RWPE1 (cell line): ENCODE results near the gene DSG3.

ENCODE experiments used
- CTCF ChIA-PET: fragments of 350-600 bp; sonication (Branson Sonifier 250); formaldehyde crosslinking; extraction: SDS; loops from one replicate; lab custom pipeline; 2021; lab: Yijun Ruan, JAX
- POLR2A ChIA-PET: fragments of 400-600 bp; formaldehyde crosslinking; extraction: SDS; loops from one replicate; lab custom pipeline; 2020; ENCODE audit warnings: antibody characterized with exemption; ENCODE audit not compliant: low non-redundant PET; lab: Yijun Ruan, JAX
- DNase-seq: peaks from one replicate; pipeline ENCODE4 v3.0.0; 2012; ENCODE audit warnings: low spot score
- H3K27ac ChIP-seq: fragments of 450-650 bp; 2 replicates; pipeline ENCODE4 v1.5.1; 2017
- TF ChIP-seq, protein P1 (sequence below): fragments of 450-650 bp; conservative IDR thresholded peaks from 2 replicates; pipeline ENCODE4 v1.5.1; 2017; ENCODE audit warnings: low read depth, mild to moderate bottlenecking

DSG3 gene, protein sequence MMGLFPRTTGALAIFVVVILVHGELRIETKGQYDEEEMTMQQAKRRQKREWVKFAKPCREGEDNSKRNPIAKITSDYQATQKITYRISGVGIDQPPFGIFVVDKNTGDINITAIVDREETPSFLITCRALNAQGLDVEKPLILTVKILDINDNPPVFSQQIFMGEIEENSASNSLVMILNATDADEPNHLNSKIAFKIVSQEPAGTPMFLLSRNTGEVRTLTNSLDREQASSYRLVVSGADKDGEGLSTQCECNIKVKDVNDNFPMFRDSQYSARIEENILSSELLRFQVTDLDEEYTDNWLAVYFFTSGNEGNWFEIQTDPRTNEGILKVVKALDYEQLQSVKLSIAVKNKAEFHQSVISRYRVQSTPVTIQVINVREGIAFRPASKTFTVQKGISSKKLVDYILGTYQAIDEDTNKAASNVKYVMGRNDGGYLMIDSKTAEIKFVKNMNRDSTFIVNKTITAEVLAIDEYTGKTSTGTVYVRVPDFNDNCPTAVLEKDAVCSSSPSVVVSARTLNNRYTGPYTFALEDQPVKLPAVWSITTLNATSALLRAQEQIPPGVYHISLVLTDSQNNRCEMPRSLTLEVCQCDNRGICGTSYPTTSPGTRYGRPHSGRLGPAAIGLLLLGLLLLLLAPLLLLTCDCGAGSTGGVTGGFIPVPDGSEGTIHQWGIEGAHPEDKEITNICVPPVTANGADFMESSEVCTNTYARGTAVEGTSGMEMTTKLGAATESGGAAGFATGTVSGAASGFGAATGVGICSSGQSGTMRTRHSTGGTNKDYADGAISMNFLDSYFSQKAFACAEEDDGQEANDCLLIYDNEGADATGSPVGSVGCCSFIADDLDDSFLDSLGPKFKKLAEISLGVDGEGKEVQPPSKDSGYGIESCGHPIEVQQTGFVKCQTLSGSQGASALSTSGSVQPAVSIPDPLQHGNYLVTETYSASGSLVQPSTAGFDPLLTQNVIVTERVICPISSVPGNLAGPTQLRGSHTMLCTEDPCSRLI

DNA sequence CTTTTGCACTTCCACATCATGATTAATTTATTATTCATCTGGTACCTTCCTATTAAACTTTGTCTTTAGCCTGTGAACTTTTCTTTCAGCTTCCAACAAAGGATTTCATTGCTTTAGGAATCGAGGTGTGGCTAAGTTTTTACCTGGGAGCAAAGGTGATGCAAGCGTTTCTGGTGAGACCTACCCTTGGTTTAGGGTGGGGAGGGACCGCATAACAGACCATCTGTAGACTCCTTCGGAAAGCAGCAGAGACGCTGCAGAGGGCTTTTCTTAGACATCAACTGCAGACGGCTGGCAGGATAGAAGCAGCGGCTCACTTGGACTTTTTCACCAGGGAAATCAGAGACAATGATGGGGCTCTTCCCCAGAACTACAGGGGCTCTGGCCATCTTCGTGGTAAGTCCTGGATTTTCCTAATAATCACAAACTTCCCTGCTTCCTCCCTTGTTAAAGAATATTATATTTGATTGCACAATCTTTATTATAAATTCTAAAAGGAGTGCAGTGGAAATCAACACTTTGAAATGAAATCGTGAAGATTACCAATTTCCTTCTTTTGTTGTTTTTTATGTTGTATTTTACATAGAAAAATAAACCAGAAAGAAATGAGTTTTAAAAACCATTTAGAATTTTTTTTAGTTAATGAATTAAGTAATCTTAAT, at the start of gene DSG3:
Gene DSG3 (plus strand): TSS at position 212 of the 662 bp plus-strand sequence. CDS start 137 bp downstream, at position 349.
- DNase-seq = peak; percentile 51
- TF ChIP-seq, protein P1, sequence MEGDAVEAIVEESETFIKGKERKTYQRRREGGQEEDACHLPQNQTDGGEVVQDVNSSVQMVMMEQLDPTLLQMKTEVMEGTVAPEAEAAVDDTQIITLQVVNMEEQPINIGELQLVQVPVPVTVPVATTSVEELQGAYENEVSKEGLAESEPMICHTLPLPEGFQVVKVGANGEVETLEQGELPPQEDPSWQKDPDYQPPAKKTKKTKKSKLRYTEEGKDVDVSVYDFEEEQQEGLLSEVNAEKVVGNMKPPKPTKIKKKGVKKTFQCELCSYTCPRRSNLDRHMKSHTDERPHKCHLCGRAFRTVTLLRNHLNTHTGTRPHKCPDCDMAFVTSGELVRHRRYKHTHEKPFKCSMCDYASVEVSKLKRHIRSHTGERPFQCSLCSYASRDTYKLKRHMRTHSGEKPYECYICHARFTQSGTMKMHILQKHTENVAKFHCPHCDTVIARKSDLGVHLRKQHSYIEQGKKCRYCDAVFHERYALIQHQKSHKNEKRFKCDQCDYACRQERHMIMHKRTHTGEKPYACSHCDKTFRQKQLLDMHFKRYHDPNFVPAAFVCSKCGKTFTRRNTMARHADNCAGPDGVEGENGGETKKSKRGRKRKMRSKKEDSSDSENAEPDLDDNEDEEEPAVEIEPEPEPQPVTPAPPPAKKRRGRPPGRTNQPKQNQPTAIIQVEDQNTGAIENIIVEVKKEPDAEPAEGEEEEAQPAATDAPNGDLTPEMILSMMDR = no peak
- ChIA-PET POLR2A (interaction anchor here (0.6 kb wide), 1 partner anchor 466 kb away, joined by 3 read pairs; no protein-coding TSS in a partner anchor), CTCF (interaction anchor here (0.6 kb wide), 1 partner anchor 438 kb away, joined by 3 read pairs; no protein-coding TSS in a partner anchor)
- H3K27ac ChIP-seq = peak within 1 kb of the TSS; percentile 75

DNA sequence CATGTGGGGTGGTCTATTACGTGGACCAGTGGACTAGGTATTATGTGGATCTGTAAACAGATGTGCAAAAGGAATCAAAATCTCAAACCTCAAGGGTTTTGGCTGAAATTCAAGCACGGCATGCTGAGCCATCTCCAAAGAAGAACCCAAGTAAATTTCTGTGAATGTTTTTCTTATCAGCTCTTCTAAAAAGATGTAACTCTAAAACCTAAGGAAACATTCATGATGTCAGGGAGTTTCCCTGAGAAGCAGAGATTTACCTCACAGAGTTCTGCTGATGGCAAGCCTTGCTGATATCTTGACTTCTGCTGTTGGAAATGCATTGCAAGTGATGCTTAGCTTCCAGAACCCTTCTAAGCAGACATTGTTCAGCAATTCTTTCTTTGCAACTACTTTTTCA, 49.4 kb upstream of the DSG3 start:
- no peak overlapping the region for H3K27ac ChIP-seq
- no peak for DNase-seq
- ChIA-PET CTCF (no interaction called here), POLR2A (no interaction called here)
- TF ChIP-seq, protein P1 = no peak

DNA sequence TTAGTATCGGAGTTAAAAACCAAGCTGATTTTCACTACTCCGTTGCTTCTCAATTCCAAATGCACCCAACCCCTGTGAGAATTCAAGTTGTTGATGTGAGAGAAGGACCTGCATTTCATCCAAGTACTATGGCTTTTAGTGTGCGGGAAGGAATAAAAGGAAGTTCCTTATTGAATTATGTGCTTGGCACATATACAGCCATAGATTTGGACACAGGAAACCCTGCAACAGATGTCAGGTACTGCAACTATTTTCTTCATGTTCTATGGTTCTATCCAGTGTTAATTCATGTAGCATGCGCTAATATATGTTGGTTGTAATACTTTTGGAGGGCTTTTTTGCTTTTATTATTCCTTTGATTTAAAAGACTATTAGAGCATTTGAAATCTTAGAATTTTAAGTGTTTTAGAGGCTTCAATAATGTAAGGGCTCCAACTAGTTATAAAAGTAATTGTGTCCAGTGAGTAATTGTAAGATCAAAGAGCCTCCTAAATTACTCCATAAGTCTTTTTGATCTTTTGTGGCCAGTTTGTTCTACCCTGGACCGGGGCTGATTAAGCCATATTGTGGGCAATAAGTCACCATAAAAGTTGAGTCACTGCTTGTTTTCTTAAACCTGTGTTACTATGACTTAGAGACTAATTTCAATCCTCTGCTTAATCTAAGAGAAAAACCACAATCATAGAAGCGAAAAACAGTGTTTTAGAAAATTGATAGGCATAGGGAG, 48.1 kb upstream of the DSG3 start:
- DNase-seq = no peak
- CTCF ChIA-PET = no interaction called here
- H3K27ac ChIP-seq = no peak overlapping the region
- TF ChIP-seq, protein P1 = no peak
- POLR2A ChIA-PET = no interaction called here

DNA sequence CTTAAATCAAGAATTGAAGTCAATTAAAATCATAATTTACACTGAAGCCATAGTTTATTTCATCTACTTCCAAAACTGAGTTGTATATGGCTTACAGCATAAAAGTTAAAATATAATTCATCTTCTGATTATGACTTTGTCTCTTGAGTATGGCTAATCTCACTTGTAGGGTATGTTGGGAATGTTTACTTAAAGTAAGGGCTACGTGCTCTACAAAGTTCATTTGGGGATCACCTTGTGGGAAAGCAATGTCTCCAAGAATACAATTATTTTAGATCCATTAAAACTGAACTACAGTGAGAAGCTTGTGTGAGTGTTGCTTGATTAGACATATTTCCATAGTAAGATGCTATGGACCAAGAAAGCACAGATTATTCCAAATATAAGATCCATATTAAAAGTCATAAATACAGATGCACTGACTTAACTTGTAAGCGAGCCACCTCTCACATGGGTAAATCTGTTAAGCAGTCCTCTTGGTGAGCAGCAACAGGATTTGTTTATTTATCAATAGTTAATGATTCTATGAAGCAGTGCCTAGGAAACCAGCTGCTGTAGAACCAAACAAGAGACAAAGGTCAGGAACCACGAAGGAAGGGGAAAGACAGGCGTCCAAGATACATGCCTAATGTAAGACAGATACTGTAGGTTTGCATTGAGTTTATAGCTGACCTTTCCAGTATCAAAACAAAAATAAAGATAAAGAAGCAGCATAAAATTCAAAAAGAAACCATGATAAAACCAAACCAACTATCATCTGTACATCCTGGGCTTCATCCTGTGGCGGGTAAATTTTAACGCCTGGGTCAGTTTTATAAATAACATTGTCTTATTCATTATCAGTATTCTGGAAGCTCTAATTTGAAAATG, 46.1 kb upstream of the DSG3 start:
- TF ChIP-seq, protein P1 = no peak
- no peak for DNase-seq
- no peak overlapping the region for H3K27ac ChIP-seq
- POLR2A ChIA-PET = no interaction called here
- CTCF ChIA-PET = interaction anchor here (0.6 kb wide), 1 partner anchor 428 kb away, joined by 3 read pairs; no protein-coding TSS in a partner anchor

DNA sequence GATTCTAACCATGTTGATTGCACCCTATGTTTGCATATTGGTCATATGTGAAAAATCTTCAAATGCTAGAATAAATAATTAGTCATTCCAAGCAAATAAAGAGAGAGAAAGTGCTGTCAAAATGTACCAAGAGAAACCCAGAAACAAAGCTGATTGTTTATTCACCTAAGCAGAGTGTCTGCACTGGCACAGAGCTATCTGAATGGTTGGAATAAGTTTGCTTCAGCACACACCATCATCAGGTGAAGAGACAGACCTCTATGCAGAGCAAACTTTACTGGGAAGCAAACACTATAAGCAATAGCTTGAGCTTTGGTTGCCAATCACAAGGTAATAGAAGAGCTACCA, 45.5 kb upstream of the DSG3 start:
- POLR2A ChIA-PET = no interaction called here
- TF ChIP-seq, protein P1 = no peak
- no peak for DNase-seq
- CTCF ChIA-PET = interaction anchor here (0.6 kb wide), 1 partner anchor 428 kb away, joined by 3 read pairs; no protein-coding TSS in a partner anchor
- no peak overlapping the region for H3K27ac ChIP-seq
